Endothelial cell of umbilical vein (primary cell): ENCODE data around the gene FBXL3. TPM values are rescaled to one million over a fixed set of nuclear protein-coding genes. Genes with fewer than 3 reads are reported as not detected.

Experiments
- BruUV-seq: library from RNA; stranded (reverse); fragments of 400-500 nt; replicated peaks from 2 replicates; lab custom pipeline; 2021; lab: Mats Ljungman, UMichigan
- CTCF ChIA-PET: fragments of 300-600, 350-600 bp; sonication (Branson Sonifier 250); formaldehyde crosslinking; loops from one replicate; lab custom pipeline; 2021; ENCODE audit warnings: antibody characterized with exemption, inconsistent platforms; lab: Charles Lee
- POLR2A ChIA-PET: fragments of 300-600, 350-600 bp; sonication (Branson Sonifier 250); formaldehyde crosslinking; loops from one replicate; lab custom pipeline; 2021; ENCODE audit warnings: antibody characterized with exemption, inconsistent platforms; lab: Charles Lee
- DNase-seq: peaks from one replicate; pipeline ENCODE4 v3.0.0-alpha.2; 2011; ENCODE audit warnings: low read depth, low spot score
- FAIRE-seq: peaks from 2 replicates; lab custom pipeline; 2011; peaks lifted over from hg19 to GRCh38; lab: Jason Lieb, UNC
- H2AFZ ChIP-seq: 2 replicates; pipeline ENCODE4 v1.6.0; 2012; ENCODE audit warnings: low read depth, low read length, control low read depth, inconsistent platforms
- H3K27ac ChIP-seq: 2 replicates; pipeline ENCODE4 v1.5.1; 2011; ENCODE audit warnings: low read depth, mild to moderate bottlenecking, control low read depth, low read length, moderate library complexity; ENCODE audit not compliant: insufficient read depth
- H3K27me3 ChIP-seq, 2 experiments: 2 replicates each; pipeline versions ENCODE4 v1.6.0 to v1.6.1; 2011; ENCODE audit warnings: low read length in 2 of 2, mixed read lengths in 1 of 2; ENCODE audit not compliant: control insufficient read depth in 2 of 2, insufficient read depth in 2 of 2
- H3K36me3 ChIP-seq, 2 experiments: 2 replicates in 1 of 2; 3 replicates in 1 of 2; pipeline ENCODE4 v1.5.1; 2011; ENCODE audit warnings: low read length in 2 of 2, mild to moderate bottlenecking in 1 of 2, moderate library complexity in 1 of 2; ENCODE audit not compliant: control insufficient read depth in 2 of 2, insufficient read depth in 2 of 2; ENCODE audit errors: extremely low read depth in 1 of 2
- H3K4me1 ChIP-seq: 3 replicates; pipeline ENCODE4 v1.5.1; 2011; ENCODE audit warnings: mild to moderate bottlenecking, low read length; ENCODE audit not compliant: control insufficient read depth, insufficient read depth; ENCODE audit errors: extremely low read depth
- H3K4me2 ChIP-seq: 2 replicates; pipeline ENCODE4 v1.6.1; 2011; ENCODE audit warnings: low read length, control low read depth, mixed read lengths; ENCODE audit not compliant: insufficient read depth
- H3K4me3 ChIP-seq, 3 experiments: fragments of 200-600 bp in 1 of 3; sonication (generic), shearing (Covaris generic) in 1 of 3; replicated peaks in 1 of 3; 2 replicates each; pipeline ENCODE4 v1.5.1; 2011 to 2016; ENCODE audit warnings: control low read depth in 3 of 3, low read length in 3 of 3, mild to moderate bottlenecking in 2 of 3, inconsistent platforms in 1 of 3, low read depth in 1 of 3, moderate library complexity in 1 of 3; ENCODE audit not compliant: insufficient read depth in 1 of 3
- H3K79me2 ChIP-seq: 2 replicates; pipeline ENCODE4 v1.6.0; 2012; ENCODE audit warnings: low read length, inconsistent platforms; ENCODE audit not compliant: control insufficient read depth, insufficient read depth
- H3K9ac ChIP-seq: replicated peaks from 2 replicates; pipeline ENCODE3; 2011; ENCODE audit warnings: low read length, control low read depth; ENCODE audit not compliant: insufficient read depth; ENCODE audit errors: extremely low read depth
- H3K9me1 ChIP-seq: replicated peaks from 3 replicates; pipeline ENCODE4 v1.6.0; 2011; ENCODE audit warnings: mild to moderate bottlenecking, low read length; ENCODE audit not compliant: control insufficient read depth, insufficient read depth; ENCODE audit errors: extremely low read depth
- H3K9me3 ChIP-seq: replicated peaks from 2 replicates; pipeline ENCODE4 v1.5.1; 2012; ENCODE audit warnings: low read length, inconsistent platforms; ENCODE audit not compliant: control insufficient read depth, insufficient read depth
- H4K20me1 ChIP-seq: replicated peaks from 2 replicates; pipeline ENCODE3; 2011; ENCODE audit warnings: mild to moderate bottlenecking, low read length; ENCODE audit not compliant: control insufficient read depth, insufficient read depth; ENCODE audit errors: extremely low read depth
- CTCF ChIP-seq, 2 donors: IDR thresholded peaks; 1 replicate in 1 of 2; 2 replicates in 1 of 2; pipeline ENCODE4 v1.5.1; 2011; ENCODE audit warnings: low read length in 2 of 2, mild to moderate bottlenecking in 2 of 2, moderate library complexity in 2 of 2, control low read depth in 1 of 2, inconsistent platforms in 1 of 2, low read depth in 1 of 2; ENCODE audit not compliant: insufficient read depth in 1 of 2; ENCODE audit errors: extremely low read depth in 1 of 2
- EZH2 ChIP-seq: IDR thresholded peaks from 2 replicates; pipeline ENCODE4 v1.6.1; 2012; ENCODE audit warnings: borderline replicate concordance, low read depth, mild to moderate bottlenecking, moderate library complexity, low read length, inconsistent platforms; ENCODE audit not compliant: severe bottlenecking
- FOS ChIP-seq: IDR thresholded peaks from 2 replicates; pipeline ENCODE4 v1.6.1; 2011; ENCODE audit warnings: mild to moderate bottlenecking, low read length, moderate library complexity, borderline replicate concordance; ENCODE audit not compliant: insufficient read depth
- GATA2 ChIP-seq: IDR thresholded peaks from 2 replicates; pipeline ENCODE4 v1.7.0; 2011; ENCODE audit warnings: low read depth, mild to moderate bottlenecking, moderate library complexity, mixed read lengths, low read length; ENCODE audit not compliant: insufficient read length, insufficient read depth
- JUN ChIP-seq: IDR thresholded peaks from 2 replicates; pipeline ENCODE4 v1.6.1; 2011; ENCODE audit warnings: borderline replicate concordance, low read depth; ENCODE audit not compliant: insufficient read length, insufficient read depth
- MAX ChIP-seq: IDR thresholded peaks from 2 replicates; pipeline ENCODE4 v1.6.1; 2011; ENCODE audit not compliant: insufficient read depth, insufficient read length
- MYC ChIP-seq: IDR thresholded peaks from one replicate; pipeline ENCODE4 v1.6.1; 2011; ENCODE audit warnings: mild to moderate bottlenecking, low read depth, low read length
- POLR2A ChIP-seq: IDR thresholded peaks from 2 replicates; pipeline ENCODE4 v1.6.1; 2012; ENCODE audit warnings: low read depth, mild to moderate bottlenecking, control low read depth, low read length
- POLR2AphosphoS5 ChIP-seq: IDR thresholded peaks from 2 replicates; pipeline ENCODE4 v1.6.1; 2012; ENCODE audit warnings: low read depth, mild to moderate bottlenecking, control low read depth, low read length, moderate library complexity; ENCODE audit not compliant: insufficient read depth
- dilution Hi-C: fragments of 300-500 bp; cut with MboI; formaldehyde crosslinking; loops from one replicate; pipeline ENCODE4 v1.15.0; 2019; ENCODE audit warnings: low sequenced_read_pairs; ENCODE audit not compliant: extremely low pct_ligation_motif_present
- intact Hi-C: fragments of 100-400 bp; cut with micrococcal nuclease; formaldehyde crosslinking; loops from one replicate; pipeline ENCODE4 v1.10.0; 2022
- polyA plus RNA-seq, 4 experiments: library from polyadenylated mRNA; depleted of rRNA in 3 of 4; stranded (reverse) in 3 of 4; unstranded in 1 of 4; fragments of >200 nt; gene quantifications; 2 replicates each; pipeline versions ENCODE4 v1.2.1 to v1.2.3, GENCODE V29; 2011 to 2012; ENCODE audit warnings: missing spikeins in 1 of 4
- total RNA-seq: library from RNA; stranded (reverse); gene quantifications from 2 replicates; pipeline ENCODE4 v1.2.3, GENCODE V29; 2021

FBXL3 gene
- total and polyA plus RNA-seq, 2 donors (not counting 3 experiments of a cell fraction or from before 2014, with no cell fraction given), result 13.0 to 37.8 TPM

GRCh38 chr13:77001963-77002587 lies 24.9 kb downstream of the FBXL3 start:
- Histone ChIP-seq H3K9me1 (no peaks in the 10 kb centered on the region), H3K4me1 (no peaks in the 10 kb centered on the region), H3K79me2 (no peaks in the 10 kb centered on the region), H4K20me1 (no peaks in the 10 kb centered on the region), H3K27me3 (no peaks in the 10 kb centered on the region), H3K4me3 (no peak overlapping the region), H3K4me2 (no peak overlapping the region), H2AFZ (no peak overlapping the region), H3K9me3 (no peaks in the 10 kb centered on the region), H3K36me3 (peaks cover 2 to 3% of the 10 kb centered on the region in 2 experiments), H3K9ac (no peak overlapping the region), H3K27ac (no peak overlapping the region)
- no peak for DNase-seq
- no TSS peak for BruUV-seq
- POLR2A ChIA-PET, result no interaction called here
- no peak for FAIRE-seq
- CTCF ChIA-PET, result interaction anchor here (0.6 to 2.2 kb wide), 20 partner anchors 9 to 1327 kb away, joined by 3 to 17 read pairs (median 4); partner anchors contain the start of gene CLN5
- intact Hi-C loops, result loop anchor here (1.0 to 5.0 kb wide), 3 partner anchors 22 to 477 kb away; no protein-coding TSS in a partner anchor
- dilution Hi-C loops, result no loop called here
- TF ChIP-seq CTCF (IDR thresholded peaks at IDR 0.05; ENCODE audit: extremely low read depth in 1 of 2, insufficient read depth in 1 of 2, low read depth in 1 of 2, low read length in 2 of 2) (no peak), FOS (no peak), JUN (no peak), POLR2AphosphoS5 (no peak), MAX (no peak), POLR2A (no peak), EZH2 (no peak), GATA2 (no peak), MYC (no peak)
